ENCODE data around the gene ZFPM1. TPM values are rescaled to one million over a fixed set of nuclear protein-coding genes. Genes with fewer than 3 reads are reported as not detected.

Gene ZFPM1
- total and polyA plus RNA-seq, 4 donors, result 0.88 to 8.8 (median 3.0) TPM

DNA sequence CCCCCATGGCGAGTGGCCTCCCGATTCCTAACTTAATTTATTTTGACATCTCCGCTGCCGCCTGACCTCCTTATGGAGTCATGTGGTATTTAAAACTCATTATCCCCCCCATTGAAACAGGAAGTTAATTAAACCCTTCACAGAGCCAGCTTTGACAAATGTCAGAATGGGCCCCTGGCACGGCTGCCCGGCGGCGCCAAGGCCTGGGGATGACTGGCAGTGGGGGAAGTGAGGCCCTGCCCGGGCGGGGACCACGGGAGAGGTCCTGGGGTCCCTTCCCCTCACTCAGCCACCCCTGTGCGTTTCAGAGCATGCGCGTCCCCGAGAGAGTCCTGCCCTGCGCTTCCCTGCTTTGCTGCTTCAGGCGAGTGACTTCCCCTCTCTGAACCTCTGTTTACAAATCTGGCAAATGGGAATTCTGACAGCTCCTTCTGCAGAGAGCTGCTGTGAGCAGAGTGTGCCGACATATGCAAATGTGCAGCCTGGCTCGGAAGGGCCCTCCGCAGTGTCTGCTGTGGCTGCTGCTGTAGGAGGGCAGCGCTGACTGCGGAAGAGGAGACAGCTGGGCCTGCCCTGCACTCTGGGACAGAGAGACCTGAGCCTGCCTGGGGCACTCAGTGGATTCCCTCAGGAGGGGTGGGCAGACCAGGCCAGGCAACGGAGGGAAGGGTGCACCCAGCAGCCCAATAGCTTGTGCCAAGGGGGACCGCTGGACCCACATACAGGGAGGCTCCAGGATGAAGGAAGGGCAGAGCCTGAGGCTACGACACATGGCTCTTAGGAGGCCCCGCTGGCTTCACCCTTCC is 4.4 kb upstream of the ZFPM1 start:
- intact Hi-C loops (cut with DNase I), result no loop called here
- H3K4me1 ChIP-seq (ENCODE audit: control insufficient read depth in 1 of 2, insufficient read depth in 2 of 2, low read length in 2 of 2), result no peaks in the 10 kb centered on the region
- H3K27ac ChIP-seq (ENCODE audit: low read depth in 1 of 2, low read length in 2 of 2), result no peak overlapping the region
- no peak overlapping the region for H3K4me3 ChIP-seq (ENCODE audit: low read length in 2 of 2)
- WGBS, 2 donors, result 74 to 80% methylated on average over 26 of the region's 26 CpGs
- no peaks in the 10 kb centered on the region for H3K9me3 ChIP-seq (ENCODE audit: control insufficient read depth, low read length)
- H3K27me3 ChIP-seq (ENCODE audit: control insufficient read depth in 1 of 2, insufficient read depth in 2 of 2, low read length in 1 of 2), result no peaks in the 10 kb centered on the region
- ATAC-seq (ENCODE audit: low FRiP score) (no peak), DNase-seq (no peak)
- H3K36me3 ChIP-seq (ENCODE audit: control insufficient read depth in 1 of 2, insufficient read depth in 2 of 2, low read length in 1 of 2), result no peaks in the 10 kb centered on the region

DNA sequence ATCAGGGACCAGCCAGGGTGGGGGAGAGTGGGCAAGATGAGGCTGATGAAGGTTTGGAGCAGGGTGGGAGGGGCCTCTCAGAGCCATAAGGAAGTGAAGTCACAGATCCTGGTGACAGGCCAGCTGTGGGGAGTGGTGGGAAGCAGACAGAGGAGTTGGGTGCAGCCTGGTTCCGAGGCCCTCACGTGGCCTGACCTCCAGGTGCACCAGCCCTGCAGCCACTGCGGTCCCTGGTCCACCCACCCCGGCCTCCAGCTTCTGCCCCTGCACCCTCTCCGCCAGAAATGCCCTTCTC is 3.9 kb upstream of the ZFPM1 start:
- H3K4me1 ChIP-seq (ENCODE audit: control insufficient read depth in 1 of 2, insufficient read depth in 2 of 2, low read length in 2 of 2), result no peaks in the 10 kb centered on the region
- DNase-seq (no peak), ATAC-seq (ENCODE audit: low FRiP score) (no peak)
- H3K4me3 ChIP-seq (ENCODE audit: low read length in 2 of 2), result no peak overlapping the region
- H3K9me3 ChIP-seq (ENCODE audit: control insufficient read depth, low read length), result no peaks in the 10 kb centered on the region
- H3K27me3 ChIP-seq (ENCODE audit: control insufficient read depth in 1 of 2, insufficient read depth in 2 of 2, low read length in 1 of 2), result no peaks in the 10 kb centered on the region
- no peak overlapping the region for H3K27ac ChIP-seq (ENCODE audit: low read depth in 1 of 2, low read length in 2 of 2)
- 40 to 84% methylated on average over 2 to 5 of the region's 5 CpGs for WGBS, 2 donors
- intact Hi-C loops (cut with DNase I), result no loop called here
- H3K36me3 ChIP-seq (ENCODE audit: control insufficient read depth in 1 of 2, insufficient read depth in 2 of 2, low read length in 1 of 2), result no peaks in the 10 kb centered on the region

DNA sequence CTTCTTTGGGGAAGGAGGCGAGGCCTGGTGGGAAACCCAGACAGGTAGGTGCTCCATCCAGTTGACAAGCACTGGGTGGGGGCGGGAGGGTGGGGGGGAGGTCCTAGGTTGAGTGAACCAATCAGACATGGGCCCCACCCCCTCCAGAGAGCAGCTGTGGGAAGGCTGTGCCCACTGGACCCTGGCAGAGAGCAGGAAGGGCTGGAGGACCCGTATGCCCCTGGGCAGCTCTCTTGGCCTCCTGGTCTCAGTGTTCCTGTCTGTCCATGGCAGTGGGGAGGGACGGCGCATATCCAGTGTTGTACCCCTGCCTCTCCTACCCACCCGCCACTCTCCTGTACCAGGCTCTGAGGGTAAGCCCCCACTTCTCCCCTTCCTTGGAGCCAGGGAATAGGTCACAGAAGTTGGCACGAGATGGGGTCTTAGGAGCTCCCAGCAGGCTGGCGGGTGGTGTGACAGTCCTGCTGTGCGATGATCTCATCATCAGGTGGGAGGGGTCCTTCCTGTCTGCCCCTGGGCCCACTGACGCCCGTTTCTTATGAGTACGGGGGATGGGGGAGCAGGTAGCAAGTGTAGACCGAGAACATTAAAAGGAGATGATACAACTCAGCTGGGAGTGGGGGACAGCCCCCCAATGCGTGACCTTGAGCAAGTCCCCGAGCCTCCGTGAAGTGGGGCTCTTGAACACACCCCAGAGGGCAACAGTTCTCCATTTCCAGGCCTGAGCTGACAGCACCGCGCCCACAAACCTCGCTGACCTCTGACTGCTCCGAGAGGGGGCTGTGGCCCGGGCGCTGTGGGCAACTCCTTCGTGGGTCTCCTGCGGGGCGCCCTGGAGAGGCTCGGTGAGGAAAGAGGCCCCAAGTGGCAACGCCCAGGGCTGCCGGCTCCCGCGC is 1.2 kb upstream of the ZFPM1 start:
- Histone ChIP-seq H3K9me3 (ENCODE audit: control insufficient read depth, low read length) (no peaks in the 10 kb centered on the region), H3K4me1 (ENCODE audit: control insufficient read depth in 1 of 2, insufficient read depth in 2 of 2, low read length in 2 of 2) (no peaks in the 10 kb centered on the region), H3K36me3 (ENCODE audit: control insufficient read depth in 1 of 2, insufficient read depth in 2 of 2, low read length in 1 of 2) (no peaks in the 10 kb centered on the region), H3K4me3 (ENCODE audit: low read length in 2 of 2) (no peak overlapping the region), H3K27me3 (ENCODE audit: control insufficient read depth in 1 of 2, insufficient read depth in 2 of 2, low read length in 1 of 2) (no peaks in the 10 kb centered on the region), H3K27ac (ENCODE audit: low read depth in 1 of 2, low read length in 2 of 2) (no peak overlapping the region)
- intact Hi-C loops (cut with DNase I), result loop anchor here (2.0 to 10.0 kb wide), 2 partner anchors 77 to 333 kb away; partner anchors contain the start of gene PIEZO1 (in 1 of the 2)
- DNase-seq (peak in 1 of 2 donors; percentile 66), ATAC-seq (ENCODE audit: low FRiP score) (peak; percentile 1)
- 66 to 70% methylated on average over 21 to 30 of the region's 30 CpGs for WGBS, 2 donors

DNA sequence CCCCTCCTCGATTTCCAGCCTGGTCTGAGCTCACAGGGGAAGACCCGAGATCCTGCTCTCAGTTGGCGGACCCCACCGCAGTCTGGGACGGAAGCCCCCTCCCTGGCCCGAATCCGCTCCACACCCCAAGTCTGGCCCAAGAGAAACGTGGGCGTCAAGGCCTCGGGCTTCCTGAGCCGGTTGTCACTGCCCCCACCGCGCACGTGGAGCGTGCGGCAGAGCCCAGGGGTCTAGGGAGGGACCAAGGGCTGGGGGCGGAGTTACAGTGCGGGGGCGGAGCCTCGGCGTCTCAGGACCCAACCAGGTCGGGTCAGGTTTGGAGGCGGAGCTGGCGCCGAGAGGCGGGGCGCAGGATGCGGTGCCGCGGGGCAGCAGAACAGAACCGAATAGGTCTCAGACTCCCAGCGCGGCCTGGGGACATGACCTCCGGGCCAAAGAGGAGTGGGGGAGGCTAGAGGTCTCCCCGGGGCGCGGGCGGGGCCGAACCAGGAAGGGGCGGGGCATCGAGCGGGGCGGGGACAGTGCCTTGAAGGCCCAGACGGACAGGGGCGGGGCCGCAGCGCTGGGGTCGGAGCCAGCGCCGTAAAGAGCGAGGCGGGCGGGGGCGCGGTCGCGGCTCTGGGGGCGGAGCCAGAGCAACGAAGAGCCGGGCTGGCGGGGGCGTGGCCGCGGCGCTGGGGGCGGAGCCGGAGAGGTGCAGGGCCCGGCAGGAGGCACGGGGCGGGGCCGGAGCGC is 431 bp upstream of the ZFPM1 start:
- WGBS, 2 donors, result 5 to 8% methylated on average over 31 to 72 of the region's 72 CpGs

DNA sequence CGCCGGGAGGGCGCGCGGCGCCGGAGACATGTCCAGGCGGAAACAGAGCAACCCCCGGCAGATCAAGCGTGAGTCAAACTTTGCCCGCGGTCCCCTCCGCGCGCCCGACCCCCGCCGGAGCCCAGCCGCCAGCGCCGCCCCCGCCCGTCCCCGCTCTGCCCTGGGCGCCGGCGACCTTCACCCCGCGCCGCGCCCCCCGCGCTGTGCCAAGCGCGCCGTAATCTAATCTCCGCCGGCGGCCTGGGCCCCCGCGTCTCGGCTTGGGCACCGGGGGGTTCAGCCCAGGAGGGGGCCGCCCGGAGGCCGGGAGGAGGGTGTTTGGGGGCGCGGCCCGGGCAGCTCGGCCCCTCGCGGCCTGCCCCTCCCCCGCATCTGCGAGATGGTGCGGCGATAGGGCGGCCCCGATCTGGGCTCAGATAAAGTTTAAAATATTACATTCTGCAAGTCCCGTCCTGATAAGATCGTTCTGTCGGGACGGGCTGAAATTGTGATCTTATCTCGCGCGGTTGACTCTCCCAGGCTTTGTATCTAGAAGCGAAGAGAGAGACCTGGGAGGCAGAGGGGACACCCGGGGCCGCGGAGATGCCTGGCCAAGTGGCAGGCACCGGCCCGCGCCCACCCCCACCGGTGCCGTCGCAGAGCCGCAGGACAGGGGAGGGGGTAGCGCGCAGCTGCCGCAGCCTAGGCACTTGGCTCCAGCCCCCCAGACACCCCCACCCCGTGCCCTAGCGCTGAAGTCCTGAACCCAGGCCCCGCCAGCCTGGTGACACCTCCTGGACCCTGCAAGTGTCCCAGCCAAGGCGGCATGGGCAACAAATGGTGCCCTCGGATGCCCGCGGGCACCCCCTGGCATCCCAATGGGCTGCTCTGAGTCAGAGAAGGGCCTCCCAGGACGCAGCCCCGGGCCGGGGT is 787 bp downstream of the ZFPM1 start:
- H3K4me3 ChIP-seq (ENCODE audit: low read length in 2 of 2), result peak overlapping the region; percentile 42 to 53
- no peaks in the 10 kb centered on the region for H3K27me3 ChIP-seq (ENCODE audit: control insufficient read depth in 1 of 2, insufficient read depth in 2 of 2, low read length in 1 of 2)
- intact Hi-C loops (cut with DNase I), result loop anchor here in 1 of 2 donors (10.0 kb wide), 1 partner anchor 331 kb away; the partner anchor contains the start of gene PIEZO1
- no peak overlapping the region for H3K27ac ChIP-seq (ENCODE audit: low read depth in 1 of 2, low read length in 2 of 2)
- ATAC-seq (ENCODE audit: low FRiP score) (no peak), DNase-seq (no peak)
- no peaks in the 10 kb centered on the region for H3K9me3 ChIP-seq (ENCODE audit: control insufficient read depth, low read length)
- H3K4me1 ChIP-seq (ENCODE audit: control insufficient read depth in 1 of 2, insufficient read depth in 2 of 2, low read length in 2 of 2), result no peaks in the 10 kb centered on the region
- no peaks in the 10 kb centered on the region for H3K36me3 ChIP-seq (ENCODE audit: control insufficient read depth in 1 of 2, insufficient read depth in 2 of 2, low read length in 1 of 2)
- WGBS, 2 donors, result 0 to 1% methylated on average over 44 to 89 of the region's 89 CpGs

More for the DNA sequence above, 431 bp upstream of the ZFPM1 start:
- H3K4me3 ChIP-seq (ENCODE audit: low read length in 2 of 2), result peak overlapping the region in 1 of 2 donors; percentile 55
- H3K9me3 ChIP-seq (ENCODE audit: control insufficient read depth, low read length), result no peaks in the 10 kb centered on the region
- H3K36me3 ChIP-seq (ENCODE audit: control insufficient read depth in 1 of 2, insufficient read depth in 2 of 2, low read length in 1 of 2), result no peaks in the 10 kb centered on the region
- peak; percentile 98 to 100 for DNase-seq
- H3K27me3 ChIP-seq (ENCODE audit: control insufficient read depth in 1 of 2, insufficient read depth in 2 of 2, low read length in 1 of 2), result no peaks in the 10 kb centered on the region
- H3K27ac ChIP-seq (ENCODE audit: low read depth in 1 of 2, low read length in 2 of 2), result no peak overlapping the region
- ATAC-seq (ENCODE audit: low FRiP score), result peak; percentile 95
- no peaks in the 10 kb centered on the region for H3K4me1 ChIP-seq (ENCODE audit: control insufficient read depth in 1 of 2, insufficient read depth in 2 of 2, low read length in 2 of 2)
- intact Hi-C loops (cut with DNase I), result loop anchor here in 1 of 2 donors (10.0 kb wide), 1 partner anchor 332 kb away; the partner anchor contains the start of gene PIEZO1

DNA sequence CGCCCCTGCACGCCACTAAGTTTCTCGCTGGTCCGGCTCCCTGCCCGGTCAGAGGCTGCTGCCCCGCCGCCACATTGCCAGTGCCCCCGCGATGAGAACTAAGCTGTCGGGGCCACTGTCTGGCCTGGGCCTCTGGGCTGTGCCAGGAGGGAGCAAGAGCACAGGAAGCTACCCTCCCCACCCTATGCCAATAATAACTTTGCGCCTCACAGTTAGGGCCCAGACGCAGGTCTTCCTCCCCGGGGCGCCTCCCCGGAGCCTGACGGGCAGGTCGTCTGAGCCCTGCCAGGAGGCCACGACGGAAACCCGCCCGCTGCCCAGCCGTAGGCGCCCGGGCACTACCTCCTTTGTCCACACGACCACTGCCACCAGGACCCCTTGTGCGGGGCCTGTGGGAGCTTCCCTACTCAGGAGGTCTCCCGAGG is 1.5 kb downstream of the ZFPM1 start:
- Histone ChIP-seq H3K9me3 (ENCODE audit: control insufficient read depth, low read length) (no peaks in the 10 kb centered on the region), H3K4me1 (ENCODE audit: control insufficient read depth in 1 of 2, insufficient read depth in 2 of 2, low read length in 2 of 2) (no peaks in the 10 kb centered on the region), H3K27ac (ENCODE audit: low read depth in 1 of 2, low read length in 2 of 2) (no peak overlapping the region), H3K27me3 (ENCODE audit: control insufficient read depth in 1 of 2, insufficient read depth in 2 of 2, low read length in 1 of 2) (no peaks in the 10 kb centered on the region), H3K4me3 (ENCODE audit: low read length in 2 of 2) (peak overlapping the region; percentile 52), H3K36me3 (ENCODE audit: control insufficient read depth in 1 of 2, insufficient read depth in 2 of 2, low read length in 1 of 2) (no peaks in the 10 kb centered on the region)
- intact Hi-C loops (cut with DNase I), result loop anchor here in 1 of 2 donors (10.0 kb wide), 1 partner anchor 330 kb away; the partner anchor contains the start of gene PIEZO1
- 1 to 5% methylated on average over 22 to 27 of the region's 27 CpGs for WGBS, 2 donors
- no peak for DNase-seq
- ATAC-seq (ENCODE audit: low FRiP score), result no peak

DNA sequence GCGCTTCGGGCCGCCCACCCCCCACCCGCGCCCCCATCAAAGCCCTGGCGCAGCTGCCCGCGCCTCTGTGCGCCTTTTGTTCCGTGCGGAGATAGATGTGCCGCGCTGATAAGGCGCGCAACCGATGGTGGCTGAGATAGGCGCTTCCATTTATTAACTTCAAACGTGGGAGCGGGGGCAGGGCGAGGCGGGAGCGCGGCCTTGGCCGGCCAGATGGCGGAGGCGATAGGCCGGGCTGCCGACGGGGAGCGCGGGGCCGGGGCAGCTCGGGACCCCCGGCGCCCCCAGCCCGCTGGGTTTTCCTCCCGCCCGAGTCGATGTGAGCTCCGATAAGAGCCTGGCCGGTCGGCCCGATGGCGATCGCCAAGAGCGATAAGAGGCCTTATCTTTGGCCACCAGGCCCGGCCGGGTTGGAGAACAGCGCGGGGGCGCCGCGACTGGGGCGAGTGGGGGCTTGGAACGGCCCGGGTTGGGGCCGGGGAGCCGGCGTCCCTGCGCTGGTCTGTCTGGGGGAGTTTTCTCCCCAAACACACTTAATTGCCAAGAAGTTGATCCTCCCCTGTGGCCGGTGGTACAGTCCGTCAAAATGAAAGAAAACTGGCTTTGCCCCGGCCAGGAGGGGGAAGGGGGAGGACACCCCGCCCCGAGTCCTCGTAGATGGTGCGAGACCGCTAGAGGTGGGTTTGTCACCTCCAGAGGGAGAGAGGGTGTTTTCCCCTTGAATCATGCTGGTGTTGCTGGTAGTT is 2.7 kb downstream of the ZFPM1 start:
- Histone ChIP-seq H3K36me3 (ENCODE audit: control insufficient read depth in 1 of 2, insufficient read depth in 2 of 2, low read length in 1 of 2) (no peaks in the 10 kb centered on the region), H3K27ac (ENCODE audit: low read depth in 1 of 2, low read length in 2 of 2) (no peak overlapping the region), H3K4me3 (ENCODE audit: low read length in 2 of 2) (peak overlapping the region; percentile 52), H3K4me1 (ENCODE audit: control insufficient read depth in 1 of 2, insufficient read depth in 2 of 2, low read length in 2 of 2) (no peaks in the 10 kb centered on the region), H3K27me3 (ENCODE audit: control insufficient read depth in 1 of 2, insufficient read depth in 2 of 2, low read length in 1 of 2) (no peaks in the 10 kb centered on the region), H3K9me3 (ENCODE audit: control insufficient read depth, low read length) (no peaks in the 10 kb centered on the region)
- ATAC-seq (ENCODE audit: low FRiP score), result no peak
- DNase-seq, result no peak
- intact Hi-C loops (cut with DNase I), result loop anchor here in 1 of 2 donors (10.0 kb wide), 1 partner anchor 329 kb away; the partner anchor contains the start of gene PIEZO1
- WGBS, 2 donors, result 1% methylated on average over 58 to 68 of the region's 68 CpGs
